ENCODE measurements around the gene WDR70. TPM values are rescaled to one million over a fixed set of nuclear protein-coding genes. Genes with fewer than 3 reads are reported as not detected.

Gene WDR70
- total and polyA plus RNA-seq, 12 donors, result 9.2 to 26.0 (median 18.4) TPM

- Histone ChIP-seq H3K4me1 (no peaks in the 10 kb centered on the region), H3K27me3 (no peaks in the 10 kb centered on the region), H3K9me3 (peaks cover 0 to 53% (median 15%) of the 10 kb centered on the region in 11 donors), H3K4me3 (no peak overlapping the region), H3K36me3 (peaks cover 0 to 35% (median 0%) of the 10 kb centered on the region in 9 donors), H3K27ac (no peak overlapping the region)
- intact Hi-C loops (cut with DNase I), result no loop called here
- WGBS, 2 donors, result 93 to 97% methylated on average over 3 of the region's 3 CpGs
- ATAC-seq (no peak), DNase-seq (no peak)
- no peak for TF ChIP-seq CTCF (IDR thresholded peaks at IDR 0.05)
Observed at GRCh38 chr5:37626266-37626665, 247.1 kb downstream of the WDR70 start.

GRCh38 chr5:37628876-37629275, 249.8 kb downstream of the WDR70 start:
- TF ChIP-seq CTCF (IDR thresholded peaks at IDR 0.05), result no peak
- intact Hi-C loops (cut with DNase I), result no loop called here
- ATAC-seq (no peak), DNase-seq (no peak)
- H3K27me3 ChIP-seq, result no peaks in the 10 kb centered on the region
- H3K36me3 ChIP-seq, result peaks cover 0 to 40% (median 0%) of the 10 kb centered on the region in 9 donors
- H3K4me1 ChIP-seq, result no peaks in the 10 kb centered on the region
- H3K4me3 ChIP-seq, result no peak overlapping the region
- H3K27ac ChIP-seq, result no peak overlapping the region
- H3K9me3 ChIP-seq, result peaks cover 0 to 53% (median 15%) of the 10 kb centered on the region in 11 donors

GRCh38 chr5:37631939-37632338, 252.8 kb downstream of the WDR70 start:
- intact Hi-C loops (cut with DNase I), result no loop called here
- no peak overlapping the region for H3K27ac ChIP-seq
- no peak overlapping the region for H3K4me3 ChIP-seq
- peaks cover 0 to 32% (median 15%) of the 10 kb centered on the region in 11 donors for H3K9me3 ChIP-seq
- no peak for TF ChIP-seq CTCF (IDR thresholded peaks at IDR 0.05)
- H3K4me1 ChIP-seq, result no peaks in the 10 kb centered on the region
- DNase-seq (no peak), ATAC-seq (no peak)
- WGBS, 2 donors, result 89 to 92% methylated on average over 3 of the region's 3 CpGs
- peaks cover 0 to 29% (median 0%) of the 10 kb centered on the region in 9 donors for H3K36me3 ChIP-seq
- no peaks in the 10 kb centered on the region for H3K27me3 ChIP-seq

- Histone ChIP-seq H3K9me3 (no peaks in the 10 kb centered on the region), H3K36me3 (peaks cover 0 to 5% (median 0%) of the 10 kb centered on the region in 9 donors), H3K4me1 (no peaks in the 10 kb centered on the region), H3K4me3 (no peak overlapping the region), H3K27ac (no peak overlapping the region), H3K27me3 (no peaks in the 10 kb centered on the region)
- no peak for TF ChIP-seq CTCF (IDR thresholded peaks at IDR 0.05)
- 96 to 98% methylated on average over 7 of the region's 7 CpGs for WGBS, 2 donors
- ATAC-seq (no peak), DNase-seq (no peak)
- intact Hi-C loops (cut with DNase I), result no loop called here
Observed at GRCh38 chr5:37637165-37637845, 258.2 kb downstream of the WDR70 start.
